NOMO-1 treated with dmso at 0.1 percent for 144 hours (cell line): ENCODE measurements around the gene TAS2R16.
"Not testable (repeated sequence)": the region's sequence is repeated elsewhere in the genome, so short reads cannot be mapped to it uniquely, and the experiment has no call there.

Experiments used
- DNase-seq: peaks from one replicate; lab custom pipeline; 2025; ENCODE audit not compliant: unreplicated experiment; lab: John Stamatoyannopoulos, UW

TAS2R16 gene

DNA sequence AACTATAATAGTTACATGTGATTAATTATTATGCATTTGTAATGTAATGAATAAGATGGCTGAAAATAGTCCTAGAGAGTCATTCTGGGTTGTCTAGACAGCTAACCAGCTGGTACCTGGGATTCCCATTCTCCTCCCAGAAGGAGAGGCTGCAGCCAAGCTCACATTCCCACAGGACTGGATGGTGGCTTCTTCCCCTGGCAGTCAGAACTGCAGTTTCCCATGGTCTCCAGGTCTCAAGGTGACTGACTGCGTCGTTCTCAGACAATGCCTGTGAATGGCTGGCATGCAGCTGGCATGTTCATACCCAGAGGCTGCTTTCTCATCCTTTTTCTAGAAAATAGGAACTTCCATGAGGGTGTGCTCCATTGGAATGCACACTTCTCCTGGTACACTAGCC, 21.3 kb downstream of the TAS2R16 start:
- no peak for DNase-seq

DNA sequence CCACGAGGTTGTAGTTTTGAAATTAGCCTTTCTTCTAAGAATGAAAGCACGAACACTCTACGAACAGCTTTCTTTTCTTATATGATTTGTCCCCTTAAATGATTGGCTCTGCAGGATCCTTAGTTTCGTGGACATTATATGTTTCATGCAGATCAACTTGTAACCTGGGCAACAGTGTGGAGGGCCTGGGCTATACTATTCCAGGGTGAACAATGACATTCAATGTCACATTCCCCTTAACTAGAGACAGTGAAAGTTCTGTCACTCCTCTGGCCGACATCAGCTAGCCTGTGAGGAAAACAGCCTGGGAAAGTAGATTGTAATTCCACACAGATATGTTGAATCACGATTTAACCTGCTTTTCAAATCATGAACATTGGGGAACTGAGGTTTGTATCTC, 23.4 kb downstream of the TAS2R16 start:
- no peak for DNase-seq

DNA sequence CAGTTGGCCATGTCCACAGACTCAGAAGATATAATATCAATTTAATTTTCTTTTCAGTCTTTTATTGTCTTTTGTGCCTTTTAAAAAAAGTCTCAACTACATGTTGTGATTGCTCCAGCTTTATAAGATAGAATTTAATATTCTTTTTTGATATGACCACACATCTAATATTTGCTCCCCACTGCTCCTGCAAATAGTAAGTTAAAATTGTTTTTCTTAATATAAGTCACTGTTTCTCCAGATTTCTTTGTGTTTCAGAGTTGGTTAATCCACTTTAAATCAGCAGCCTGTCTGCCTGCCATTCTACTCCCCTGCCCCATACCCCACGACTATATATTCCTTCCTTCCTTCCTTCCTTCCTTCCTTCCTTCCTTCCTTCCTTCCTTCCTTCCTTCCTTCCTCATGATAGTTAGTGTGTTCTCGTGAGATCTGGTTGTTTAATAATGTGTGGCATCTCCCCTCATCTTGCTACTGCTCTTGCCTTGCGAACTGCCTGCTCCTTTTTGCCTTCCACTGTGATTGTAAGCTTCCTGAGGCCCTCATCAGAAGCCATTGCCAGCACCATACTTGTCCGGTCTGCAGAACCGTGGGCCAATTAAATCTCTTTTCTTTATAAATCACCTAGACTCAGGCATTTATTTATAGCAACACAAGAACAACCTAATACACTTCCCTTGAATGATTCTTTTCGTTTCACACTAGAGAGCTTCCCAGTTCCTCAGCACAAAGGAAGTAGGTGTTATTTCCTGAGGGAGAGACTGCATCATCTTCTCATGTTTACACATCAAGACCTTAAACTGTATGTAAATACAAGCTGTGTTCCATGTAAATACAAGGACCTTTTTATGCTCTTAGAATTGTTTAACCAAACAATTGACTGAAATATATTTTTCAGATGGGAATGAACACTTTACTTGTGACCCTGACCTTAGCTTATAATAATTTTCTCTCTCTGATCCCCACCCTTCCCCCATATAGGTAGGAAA, 24.5 kb downstream of the TAS2R16 start:
- no peak for DNase-seq

DNA sequence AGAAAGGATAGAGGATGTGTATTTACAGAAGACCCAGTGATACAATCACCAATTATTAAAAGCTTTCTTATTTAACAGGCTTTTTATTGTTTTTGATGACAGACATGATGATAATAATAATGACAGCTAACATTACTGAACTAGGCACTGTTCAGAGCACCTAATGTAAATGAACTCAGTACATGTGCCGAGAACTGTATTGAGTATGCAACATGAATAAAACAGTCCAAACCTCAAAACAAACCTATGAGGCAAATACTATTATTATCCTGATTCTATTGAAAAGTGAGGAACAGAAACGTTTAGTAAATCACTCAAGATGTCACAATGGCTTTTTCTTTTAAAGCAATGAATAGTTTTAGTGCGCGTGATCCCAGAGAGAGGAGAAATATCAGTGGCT, 27.1 kb downstream of the TAS2R16 start:
- no peak for DNase-seq

GRCh38 chr7:122965306-122965705, 30.2 kb downstream of the TAS2R16 start:
- no peak for DNase-seq

GRCh38 chr7:122953678-122954077, 41.8 kb downstream of the TAS2R16 start:
- not testable (repeated sequence) for DNase-seq

GRCh38 chr7:122951006-122951405, 44.5 kb downstream of the TAS2R16 start:
- no peak for DNase-seq

DNA sequence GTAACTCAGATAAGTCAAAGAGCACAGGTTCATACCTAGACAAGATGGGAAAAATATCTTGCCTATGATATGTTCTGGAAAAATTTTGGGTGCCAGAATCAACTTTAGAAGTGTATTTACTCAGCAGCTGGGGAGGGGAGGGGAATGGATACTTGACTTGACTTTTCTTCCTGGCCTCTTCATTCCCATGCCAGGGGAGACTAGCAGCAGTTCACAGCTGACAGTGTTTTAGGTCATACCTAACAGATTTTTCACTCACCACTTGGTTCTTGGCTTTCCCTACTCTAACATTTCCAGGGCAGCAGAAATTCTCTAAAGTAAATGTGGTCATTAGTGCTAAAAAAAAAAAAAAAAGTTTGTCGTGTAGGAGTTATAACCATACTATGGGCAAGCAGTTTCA, 46.3 kb downstream of the TAS2R16 start:
- DNase-seq, result no peak
